Body of pancreas (tissue), 4 donors: ENCODE data around the gene DVL2. TPM values are rescaled to one million over a fixed set of nuclear protein-coding genes. Genes with fewer than 3 reads are reported as not detected.

Source experiments
- ATAC-seq: fragments of 150-250 bp; one replicate; pipeline ENCODE4 v1.9.1; 2016
- DNase-seq, 4 donors: peaks; one replicate each; pipeline ENCODE4 v3.0.0-alpha.2; 2019
- H3K27ac ChIP-seq, 4 donors: fragments of 200-600 bp; sonication (generic); 1 replicate in 3 of 4; 2 replicates in 1 of 4; pipeline versions ENCODE4 v1.5.1 to v1.6.1; 2016 to 2019; ENCODE audit warnings: mild to moderate bottlenecking in 1 of 4, mixed read lengths in 1 of 4, moderate library complexity in 1 of 4
- H3K27me3 ChIP-seq, 2 donors: fragments of 200-600 bp; sonication (generic); one replicate each; pipeline ENCODE4 v1.6.0; 2016; ENCODE audit warnings: mild to moderate bottlenecking in 1 of 2
- H3K36me3 ChIP-seq, 2 donors: fragments of 200-600 bp; sonication (generic); replicated peaks in 1 of 2; 2 replicates each; pipeline ENCODE4 v1.5.1; 2016; ENCODE audit warnings: low read depth in 2 of 2; ENCODE audit not compliant: insufficient read depth in 1 of 2
- H3K4me1 ChIP-seq: fragments of 200-600 bp; sonication (generic); one replicate; pipeline ENCODE4 v1.6.0; 2016
- H3K4me3 ChIP-seq, 2 donors: fragments of 200-600 bp; sonication (generic); 1 replicate in 1 of 2; 2 replicates in 1 of 2; pipeline ENCODE4 v1.5.1; 2016 to 2019
- H3K9me3 ChIP-seq, 3 donors: fragments of 200-600 bp; sonication (generic); 1 replicate in 2 of 3; 2 replicates in 1 of 3; pipeline ENCODE4 v1.5.1; 2016
- CTCF ChIP-seq, 7 experiments: fragments of 450-650 bp in 4 of 7; fragments of 200-600 bp in 3 of 7; sonication (generic) in 3 of 7; IDR thresholded peaks; one replicate each; pipeline ENCODE4 v1.5.1; 2016 to 2019; ENCODE audit warnings: antibody characterized with exemption in 7 of 7
- POLR2A ChIP-seq, 3 donors: fragments of 450-650 bp; IDR thresholded peaks; one replicate each; pipeline ENCODE4 v1.6.1; 2016; ENCODE audit warnings: antibody characterized with exemption in 3 of 3, mild to moderate bottlenecking in 2 of 3
- WGBS, 2 donors: methylation state at CpG; one replicate each; pipeline ENCODE4 v1.1.5; 2017; 5-methylcytosine and 5-hydroxymethylcytosine counted together
- intact Hi-C: fragments of 100-400 bp; cut with DNase I; formaldehyde crosslinking; loops from one replicate; pipeline ENCODE4 v1.15.1; 2023
- total RNA-seq, 2 donors: library from RNA; depleted of rRNA; stranded (reverse); fragments of >200 nt; gene quantifications; one replicate each; pipeline ENCODE4 v1.1.0, GENCODE V29; 2016

DVL2 gene
- total RNA-seq, 2 donors from 2014 or later: 19.5 to 41.5 TPM

DNA sequence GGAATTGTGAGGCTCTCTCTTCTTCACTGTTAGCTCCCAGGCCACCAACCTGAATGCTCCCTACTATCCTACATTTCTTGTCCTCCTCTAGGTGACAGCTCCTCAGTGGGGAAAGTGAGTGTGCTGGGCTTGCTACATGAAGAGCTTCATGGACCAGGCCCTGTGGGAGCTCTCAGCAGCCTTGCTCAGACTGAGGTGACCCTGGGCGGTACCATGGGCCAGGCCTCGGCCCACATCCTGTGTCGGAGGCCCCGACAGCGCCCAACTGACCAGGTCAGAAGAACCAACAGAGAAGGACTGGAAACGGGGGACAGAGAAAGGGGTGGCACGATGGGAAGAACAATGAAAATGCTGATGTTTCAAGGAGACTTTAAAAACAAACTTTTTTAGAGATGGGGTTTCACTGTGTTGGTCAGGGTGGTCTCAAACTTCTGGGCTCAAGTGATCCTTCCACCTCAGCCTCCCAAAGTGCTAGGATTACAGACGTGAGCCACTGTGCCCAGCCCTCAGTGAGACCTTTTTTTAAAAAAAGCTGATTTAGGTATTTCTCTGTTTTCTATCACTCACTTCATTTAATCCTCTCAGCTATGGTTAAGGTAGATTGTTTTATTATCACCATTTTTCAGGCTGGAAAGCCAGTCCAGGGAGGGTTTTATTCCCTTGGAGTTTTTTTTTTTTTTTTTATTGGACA lies 22.6 kb upstream of the DVL2 start:
- ATAC-seq (no peak), DNase-seq (no peak)
- H3K4me3 ChIP-seq: no peak overlapping the region
- peaks cover 40% of the 10 kb centered on the region for H3K4me1 ChIP-seq
- 90% methylated on average over 8 of the region's 8 CpGs for WGBS, 2 donors
- TF ChIP-seq CTCF (IDR thresholded peaks at IDR 0.05): no peak
- TF ChIP-seq POLR2A (IDR thresholded peaks at IDR 0.05): peak in 1 of 3 donors; percentile 7
- peaks cover 0 to 8% of the 10 kb centered on the region in 2 donors for H3K36me3 ChIP-seq
- H3K27ac ChIP-seq: peak overlapping the region in 1 of 4 donors; percentile 24
- no peaks in the 10 kb centered on the region for H3K9me3 ChIP-seq
- intact Hi-C loops: no loop called here
- no peaks in the 10 kb centered on the region for H3K27me3 ChIP-seq

DNA sequence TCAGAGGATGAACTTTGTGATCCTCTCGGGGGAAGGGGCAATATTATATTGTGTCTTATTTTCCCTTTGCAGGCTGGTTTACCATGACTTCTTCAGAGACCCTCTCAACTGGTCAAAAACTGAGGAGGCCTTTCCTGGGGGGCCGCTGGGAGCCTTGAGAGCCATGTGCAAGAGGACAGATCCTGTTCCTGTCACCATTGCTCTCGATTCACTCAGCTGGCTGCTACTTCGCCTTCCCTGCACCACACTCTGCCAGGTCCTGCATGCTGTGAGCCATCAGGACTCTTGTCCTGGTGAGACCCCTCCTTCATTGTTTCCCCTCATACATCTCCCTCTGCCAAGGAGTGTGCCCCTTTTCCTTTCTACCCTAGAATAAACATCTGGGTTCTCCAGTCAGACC lies 20.2 kb upstream of the DVL2 start:
- WGBS, 2 donors: 89 to 90% methylated on average over 4 of the region's 4 CpGs
- ATAC-seq (no peak), DNase-seq (no peak)
- Histone ChIP-seq H3K4me1 (peaks cover 39% of the 10 kb centered on the region), H3K36me3 (peaks cover 0 to 8% of the 10 kb centered on the region in 2 donors), H3K27ac (no peak overlapping the region), H3K27me3 (no peaks in the 10 kb centered on the region), H3K4me3 (no peak overlapping the region), H3K9me3 (no peaks in the 10 kb centered on the region)
- intact Hi-C loops: no loop called here
- TF ChIP-seq CTCF (IDR thresholded peaks at IDR 0.05): no peak
- no peak for TF ChIP-seq POLR2A (IDR thresholded peaks at IDR 0.05)

GRCh38 chr17:7253082-7253481 lies 18.8 kb upstream of the DVL2 start:
- TF ChIP-seq POLR2A (IDR thresholded peaks at IDR 0.05) (no peak), CTCF (IDR thresholded peaks at IDR 0.05) (no peak)
- Histone ChIP-seq H3K36me3 (peaks cover 0 to 8% of the 10 kb centered on the region in 2 donors), H3K4me1 (peaks cover 38% of the 10 kb centered on the region), H3K9me3 (no peaks in the 10 kb centered on the region), H3K27ac (peak overlapping the region; percentile 87 to 100 (median 100)), H3K27me3 (no peaks in the 10 kb centered on the region), H3K4me3 (peak overlapping the region in 1 of 2 donors; percentile 28)
- WGBS, 2 donors: 49 to 51% methylated on average over 5 of the region's 5 CpGs
- ATAC-seq (no peak), DNase-seq (no peak)
- intact Hi-C loops: no loop called here

GRCh38 chr17:7252176-7253043 lies 18.1 kb upstream of the DVL2 start, which contains the start of gene ELP5:
ELP5 (plus strand) TSS chr17:7252215; CDS start chr17:7252551, 336 bp downstream.
- H3K9me3 ChIP-seq: no peaks in the 10 kb centered on the region
- TF ChIP-seq POLR2A (IDR thresholded peaks at IDR 0.05) (peak; percentile 37 to 80 (median 78)), CTCF (IDR thresholded peaks at IDR 0.05) (peak in 4 of 7 experiments; percentile 20 to 39 (median 32))
- peak within 1 kb of the TSS; percentile 98 to 99 for H3K4me3 ChIP-seq
- peaks cover 0 to 8% of the 10 kb centered on the region in 2 donors for H3K36me3 ChIP-seq
- DNase-seq (peak; percentile 94 to 96 (median 96)), ATAC-seq (peak; percentile 78)
- no peaks in the 10 kb centered on the region for H3K27me3 ChIP-seq
- H3K4me1 ChIP-seq: peaks cover 38% of the 10 kb centered on the region
- WGBS, 2 donors: 1 to 6% methylated on average over 11 to 55 of the region's 55 CpGs
- intact Hi-C loops: no loop called here
- peak within 1 kb of the TSS; percentile 87 to 100 (median 100) for H3K27ac ChIP-seq
